Liver (tissue), 3 donors: ENCODE results near the gene STIM1.

ENCODE experiments used
- CTCF ChIP-seq: fragments of 150-350 bp; IDR thresholded peaks from 2 replicates; pipeline ENCODE4 v1.5.1; 2017; ENCODE audit warnings: improper control_type of control experiment, low read depth, low read length; ENCODE audit not compliant: missing input control
- FOXA2 ChIP-seq: IDR thresholded peaks from 2 replicates; pipeline ENCODE4 v1.6.1; 2016; ENCODE audit warnings: antibody characterized with exemption
- GABPA ChIP-seq, 2 donors: IDR thresholded peaks in 1 of 2; conservative IDR thresholded peaks in 1 of 2; 2 replicates each; pipeline ENCODE4 v1.6.1; 2016; ENCODE audit warnings: antibody characterized with exemption in 2 of 2, mild to moderate bottlenecking in 1 of 2, moderate library complexity in 1 of 2
- JUND ChIP-seq, 2 donors: IDR thresholded peaks; 2 replicates each; pipeline ENCODE4 v1.6.1; 2016; ENCODE audit warnings: antibody characterized with exemption in 2 of 2
- NR2F2 ChIP-seq: IDR thresholded peaks from 2 replicates; pipeline ENCODE4 v1.6.1; 2016; ENCODE audit warnings: antibody characterized with exemption
- RAD21 ChIP-seq, 2 donors: IDR thresholded peaks; 2 replicates each; pipeline ENCODE4 v1.6.1; 2016; ENCODE audit warnings: antibody characterized with exemption in 2 of 2, mild to moderate bottlenecking in 2 of 2
- RXRA ChIP-seq, 2 donors: IDR thresholded peaks; 2 replicates each; pipeline ENCODE4 v1.6.1; 2017 to 2018; ENCODE audit warnings: antibody characterized with exemption in 2 of 2, mild to moderate bottlenecking in 1 of 2
- SP1 ChIP-seq: IDR thresholded peaks from 2 replicates; pipeline ENCODE4 v1.6.1; 2018; ENCODE audit warnings: antibody characterized with exemption, mild to moderate bottlenecking
- YY1 ChIP-seq: IDR thresholded peaks from 2 replicates; pipeline ENCODE4 v1.6.1; 2016; ENCODE audit warnings: antibody characterized with exemption, mild to moderate bottlenecking
- TF ChIP-seq, protein P1 (sequence below): IDR thresholded peaks from 2 replicates; pipeline ENCODE4 v1.6.1; 2016; ENCODE audit warnings: antibody characterized with exemption, mild to moderate bottlenecking
- TF ChIP-seq, protein P2 (sequence below): IDR thresholded peaks from 2 replicates; pipeline ENCODE4 v1.6.1; 2016; ENCODE audit warnings: antibody characterized with exemption
- TF ChIP-seq, protein P3 (sequence below): IDR thresholded peaks from 2 replicates; pipeline ENCODE4 v1.6.1; 2016; ENCODE audit warnings: antibody characterized with exemption
- TF ChIP-seq, protein P4 (sequence below): IDR thresholded peaks from 2 replicates; pipeline ENCODE4 v1.6.1; 2016; ENCODE audit warnings: antibody characterized with exemption
- donor health status: healthy.
- donor health status: healthy.

DNA sequence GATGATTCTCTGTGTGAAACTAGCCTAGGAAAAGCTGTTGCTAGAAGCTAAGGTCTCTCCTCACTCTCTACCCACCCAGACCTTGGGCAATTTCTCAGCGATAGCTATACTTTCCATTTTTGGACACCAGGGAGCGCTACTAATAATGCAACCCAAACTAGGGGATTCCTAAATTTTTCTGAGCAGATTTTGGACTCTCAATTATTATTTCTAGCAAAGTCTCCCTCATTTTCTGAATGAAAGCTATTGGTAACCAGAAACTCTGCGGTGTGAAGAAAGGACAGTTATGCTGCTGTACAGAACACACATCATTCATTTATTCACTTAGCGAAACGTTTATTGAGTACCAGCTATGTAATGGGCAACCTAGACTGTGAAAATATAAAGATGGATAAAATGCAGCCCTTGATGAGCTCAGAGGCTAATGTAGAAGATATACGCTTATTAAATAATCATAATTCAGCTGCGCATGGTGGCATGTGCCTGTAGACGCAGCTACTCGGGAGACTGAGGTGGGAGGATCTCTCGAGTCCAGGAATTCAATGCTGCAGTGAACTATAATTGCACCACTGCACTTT is 6.1 kb upstream of the STIM1 start:
- peak; percentile 66 for TF ChIP-seq CTCF
- TF ChIP-seq GABPA (IDR thresholded peaks at IDR 0.05 in 1 of 2, conservative IDR thresholded peaks at IDR 0.05 in 1 of 2), result no peak
- TF ChIP-seq, protein P1, sequence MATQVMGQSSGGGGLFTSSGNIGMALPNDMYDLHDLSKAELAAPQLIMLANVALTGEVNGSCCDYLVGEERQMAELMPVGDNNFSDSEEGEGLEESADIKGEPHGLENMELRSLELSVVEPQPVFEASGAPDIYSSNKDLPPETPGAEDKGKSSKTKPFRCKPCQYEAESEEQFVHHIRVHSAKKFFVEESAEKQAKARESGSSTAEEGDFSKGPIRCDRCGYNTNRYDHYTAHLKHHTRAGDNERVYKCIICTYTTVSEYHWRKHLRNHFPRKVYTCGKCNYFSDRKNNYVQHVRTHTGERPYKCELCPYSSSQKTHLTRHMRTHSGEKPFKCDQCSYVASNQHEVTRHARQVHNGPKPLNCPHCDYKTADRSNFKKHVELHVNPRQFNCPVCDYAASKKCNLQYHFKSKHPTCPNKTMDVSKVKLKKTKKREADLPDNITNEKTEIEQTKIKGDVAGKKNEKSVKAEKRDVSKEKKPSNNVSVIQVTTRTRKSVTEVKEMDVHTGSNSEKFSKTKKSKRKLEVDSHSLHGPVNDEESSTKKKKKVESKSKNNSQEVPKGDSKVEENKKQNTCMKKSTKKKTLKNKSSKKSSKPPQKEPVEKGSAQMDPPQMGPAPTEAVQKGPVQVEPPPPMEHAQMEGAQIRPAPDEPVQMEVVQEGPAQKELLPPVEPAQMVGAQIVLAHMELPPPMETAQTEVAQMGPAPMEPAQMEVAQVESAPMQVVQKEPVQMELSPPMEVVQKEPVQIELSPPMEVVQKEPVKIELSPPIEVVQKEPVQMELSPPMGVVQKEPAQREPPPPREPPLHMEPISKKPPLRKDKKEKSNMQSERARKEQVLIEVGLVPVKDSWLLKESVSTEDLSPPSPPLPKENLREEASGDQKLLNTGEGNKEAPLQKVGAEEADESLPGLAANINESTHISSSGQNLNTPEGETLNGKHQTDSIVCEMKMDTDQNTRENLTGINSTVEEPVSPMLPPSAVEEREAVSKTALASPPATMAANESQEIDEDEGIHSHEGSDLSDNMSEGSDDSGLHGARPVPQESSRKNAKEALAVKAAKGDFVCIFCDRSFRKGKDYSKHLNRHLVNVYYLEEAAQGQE, result no peak
- TF ChIP-seq JUND (IDR thresholded peaks at IDR 0.05), result no peak
- TF ChIP-seq RAD21 (IDR thresholded peaks at IDR 0.05), result peak; percentile 90
- TF ChIP-seq YY1, result no peak
- TF ChIP-seq SP1, result no peak
- TF ChIP-seq, protein P2, sequence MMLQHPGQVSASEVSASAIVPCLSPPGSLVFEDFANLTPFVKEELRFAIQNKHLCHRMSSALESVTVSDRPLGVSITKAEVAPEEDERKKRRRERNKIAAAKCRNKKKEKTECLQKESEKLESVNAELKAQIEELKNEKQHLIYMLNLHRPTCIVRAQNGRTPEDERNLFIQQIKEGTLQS, result no peak
- TF ChIP-seq, protein P3, sequence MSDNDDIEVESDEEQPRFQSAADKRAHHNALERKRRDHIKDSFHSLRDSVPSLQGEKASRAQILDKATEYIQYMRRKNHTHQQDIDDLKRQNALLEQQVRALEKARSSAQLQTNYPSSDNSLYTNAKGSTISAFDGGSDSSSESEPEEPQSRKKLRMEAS, result no peak
- TF ChIP-seq, protein P4, sequence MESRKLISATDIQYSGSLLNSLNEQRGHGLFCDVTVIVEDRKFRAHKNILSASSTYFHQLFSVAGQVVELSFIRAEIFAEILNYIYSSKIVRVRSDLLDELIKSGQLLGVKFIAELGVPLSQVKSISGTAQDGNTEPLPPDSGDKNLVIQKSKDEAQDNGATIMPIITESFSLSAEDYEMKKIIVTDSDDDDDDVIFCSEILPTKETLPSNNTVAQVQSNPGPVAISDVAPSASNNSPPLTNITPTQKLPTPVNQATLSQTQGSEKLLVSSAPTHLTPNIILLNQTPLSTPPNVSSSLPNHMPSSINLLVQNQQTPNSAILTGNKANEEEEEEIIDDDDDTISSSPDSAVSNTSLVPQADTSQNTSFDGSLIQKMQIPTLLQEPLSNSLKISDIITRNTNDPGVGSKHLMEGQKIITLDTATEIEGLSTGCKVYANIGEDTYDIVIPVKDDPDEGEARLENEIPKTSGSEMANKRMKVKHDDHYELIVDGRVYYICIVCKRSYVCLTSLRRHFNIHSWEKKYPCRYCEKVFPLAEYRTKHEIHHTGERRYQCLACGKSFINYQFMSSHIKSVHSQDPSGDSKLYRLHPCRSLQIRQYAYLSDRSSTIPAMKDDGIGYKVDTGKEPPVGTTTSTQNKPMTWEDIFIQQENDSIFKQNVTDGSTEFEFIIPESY, result no peak
- no peak for TF ChIP-seq NR2F2
- no peak for TF ChIP-seq FOXA2
- no peak for TF ChIP-seq RXRA (IDR thresholded peaks at IDR 0.05)
